IMR-90 (cell line): ENCODE results near the gene IFNGR1. TPM values are rescaled to one million over a fixed set of nuclear protein-coding genes. Genes with fewer than 3 reads are reported as not detected.

ENCODE experiments used
- ATAC-seq: fragments of 200-7000 bp; cut with Tn5 transposase; 2 replicates; pipeline ENCODE4 v1.9.1; 2020; ENCODE audit warnings: low read depth, mild to moderate bottlenecking, moderate library complexity
- Bru-seq: library from RNA; stranded (reverse); fragments of 400-500 nt; gene quantifications from one replicate; lab custom pipeline; 2021; lab: Mats Ljungman, UMichigan
- BruChase-seq, 2 experiments: library from RNA; stranded (reverse); fragments of 400-500 nt; gene quantifications; one replicate each; lab custom pipeline; 2021; lab: Mats Ljungman, UMichigan
- BruUV-seq: library from RNA; stranded (reverse); fragments of 400-500 nt; replicated peaks from 2 replicates; lab custom pipeline; 2021; lab: Mats Ljungman, UMichigan
- CTCF ChIA-PET: fragments of 300-600 bp; formaldehyde crosslinking; extraction: SDS; loops from one replicate; lab custom pipeline; 2021; ENCODE audit warnings: antibody characterized with exemption; lab: Yijun Ruan, JAX
- POLR2A ChIA-PET: fragments of 300-600 bp; sonication (Branson Sonifier 250); formaldehyde crosslinking; loops from one replicate; lab custom pipeline; 2022; ENCODE audit warnings: antibody characterized with exemption; ENCODE audit not compliant: unreplicated experiment; lab: Charles Lee
- DNase-seq: peaks from one replicate; pipeline ENCODE4 v3.0.0; 2013
- H2AFZ ChIP-seq: replicated peaks from 2 replicates; pipeline ENCODE3; 2013; ENCODE audit warnings: low read length, mild to moderate bottlenecking; ENCODE audit not compliant: poor library complexity
- H2AK5ac ChIP-seq: 2 replicates; pipeline ENCODE4 v1.6.1; 2013; ENCODE audit warnings: low read depth, low read length, inconsistent platforms
- H2AK9ac ChIP-seq: replicated peaks from 2 replicates; pipeline ENCODE3; 2013; ENCODE audit warnings: mild to moderate bottlenecking, low read depth, low read length, moderate library complexity; ENCODE audit not compliant: poor library complexity
- H2BK120ac ChIP-seq: 2 replicates; pipeline ENCODE4 v1.6.1; 2013; ENCODE audit warnings: low read depth, low read length, inconsistent platforms
- H2BK15ac ChIP-seq: 3 replicates; pipeline ENCODE4 v1.6.1; 2013; ENCODE audit warnings: low read depth, low read length, inconsistent platforms
- H2BK20ac ChIP-seq: 2 replicates; pipeline ENCODE4 v1.6.1; 2013; ENCODE audit warnings: low read depth, mild to moderate bottlenecking, inconsistent platforms, low read length, moderate library complexity
- H2BK5ac ChIP-seq: 2 replicates; pipeline ENCODE4 v1.6.1; 2013; ENCODE audit warnings: mild to moderate bottlenecking, low read depth, low read length, inconsistent platforms; ENCODE audit not compliant: poor library complexity, severe bottlenecking
- H3K14ac ChIP-seq: replicated peaks from 2 replicates; pipeline ENCODE4 v1.6.1; 2013; ENCODE audit warnings: low read depth, low read length, inconsistent platforms
- H3K18ac ChIP-seq: 2 replicates; pipeline ENCODE4 v1.6.1; 2013; ENCODE audit warnings: low read depth, low read length, control low read depth
- H3K23ac ChIP-seq: 2 replicates; pipeline ENCODE4 v1.6.1; 2013; ENCODE audit warnings: low read depth, low read length, inconsistent platforms
- H3K27ac ChIP-seq: 2 replicates; pipeline ENCODE4 v1.5.1; 2013; ENCODE audit warnings: mild to moderate bottlenecking, control low read depth, low read length; ENCODE audit not compliant: insufficient read depth
- H3K27me3 ChIP-seq: 2 replicates; pipeline ENCODE4 v1.6.1; 2013; ENCODE audit warnings: low read length; ENCODE audit not compliant: control insufficient read depth, insufficient read depth
- H3K36me3 ChIP-seq: 2 replicates; pipeline ENCODE4 v1.6.1; 2013; ENCODE audit warnings: low read length, mixed read lengths; ENCODE audit not compliant: control insufficient read depth, insufficient read depth
- H3K4ac ChIP-seq: 2 replicates; pipeline ENCODE4 v1.6.1; 2013; ENCODE audit warnings: low read depth, low read length, inconsistent platforms
- H3K4me1 ChIP-seq: 2 replicates; pipeline ENCODE4 v1.6.1; 2013; ENCODE audit warnings: low read length, mixed read lengths; ENCODE audit not compliant: control insufficient read depth, insufficient read depth
- H3K4me2 ChIP-seq: 2 replicates; pipeline ENCODE4 v1.6.1; 2013; ENCODE audit warnings: low read depth, mild to moderate bottlenecking, control low read depth, low read length, moderate library complexity
- H3K4me3 ChIP-seq: 2 replicates; pipeline ENCODE4 v1.5.1; 2013; ENCODE audit warnings: low read depth, mild to moderate bottlenecking, control low read depth, low read length, moderate library complexity; ENCODE audit not compliant: insufficient read depth
- H3K56ac ChIP-seq: 2 replicates; pipeline ENCODE4 v1.6.1; 2013; ENCODE audit warnings: low read length, inconsistent platforms; ENCODE audit not compliant: insufficient read depth; ENCODE audit errors: extremely low read depth
- H3K79me1 ChIP-seq, 2 experiments: 2 replicates each; pipeline ENCODE4 v1.6.1; 2013; ENCODE audit warnings: low read length in 2 of 2, inconsistent platforms in 1 of 2, low read depth in 1 of 2
- H3K9ac ChIP-seq: 2 replicates; pipeline ENCODE4 v1.6.1; 2013; ENCODE audit warnings: low read depth, low read length, control low read depth
- H3K9me1 ChIP-seq: 2 replicates; pipeline ENCODE4 v1.6.1; 2013; ENCODE audit warnings: low read length, inconsistent platforms; ENCODE audit not compliant: insufficient read depth
- H3K9me3 ChIP-seq: 2 replicates; pipeline ENCODE4 v1.6.1; 2013; ENCODE audit warnings: low read length; ENCODE audit not compliant: control insufficient read depth, insufficient read depth
- H4K20me1 ChIP-seq: 2 replicates; pipeline ENCODE4 v1.6.1; 2013; ENCODE audit warnings: low read length, inconsistent platforms; ENCODE audit not compliant: insufficient read depth
- H4K5ac ChIP-seq: 2 replicates; pipeline ENCODE4 v1.6.1; 2013; ENCODE audit warnings: mild to moderate bottlenecking, low read depth, low read length, control low read depth
- H4K8ac ChIP-seq, 2 experiments: 2 replicates each; pipeline ENCODE4 v1.6.1; 2013; ENCODE audit warnings: low read depth in 2 of 2, low read length in 2 of 2, control low read depth in 1 of 2, inconsistent platforms in 1 of 2
- H4K91ac ChIP-seq: 2 replicates; pipeline ENCODE4 v1.6.1; 2013; ENCODE audit warnings: low read depth, low read length, inconsistent platforms; ENCODE audit not compliant: insufficient read depth
- BHLHE40 ChIP-seq: fragments of 150-350 bp; IDR thresholded peaks from 2 replicates; pipeline ENCODE4 v1.6.1; 2016; ENCODE audit warnings: mild to moderate bottlenecking, low read depth, low read length
- CEBPB ChIP-seq: IDR thresholded peaks from 2 replicates; pipeline ENCODE4 v1.6.1; 2012; ENCODE audit warnings: low read depth, low read length, improper control_type of control experiment
- MAFK ChIP-seq: IDR thresholded peaks from 2 replicates; pipeline ENCODE4 v1.6.1; 2012; ENCODE audit warnings: low read depth, low read length, improper control_type of control experiment
- MAZ ChIP-seq: IDR thresholded peaks from 2 replicates; pipeline ENCODE4 v1.6.1; 2012; ENCODE audit warnings: low read depth, mild to moderate bottlenecking, low read length, improper control_type of control experiment, moderate library complexity, borderline replicate concordance
- MXI1 ChIP-seq: IDR thresholded peaks from 2 replicates; pipeline ENCODE4 v1.6.1; 2012; ENCODE audit warnings: low read depth, mild to moderate bottlenecking, low read length, moderate library complexity, borderline replicate concordance
- NFE2L2 ChIP-seq: fragments of 150-350 bp; IDR thresholded peaks from 2 replicates; pipeline ENCODE4 v1.6.1; 2016; ENCODE audit warnings: low read depth, mild to moderate bottlenecking, low read length
- POLR2A ChIP-seq: IDR thresholded peaks from 2 replicates; pipeline ENCODE4 v1.6.1; 2012; ENCODE audit warnings: mild to moderate bottlenecking, low read depth, low read length
- RAD21 ChIP-seq: IDR thresholded peaks from 2 replicates; pipeline ENCODE4 v1.6.1; 2012; ENCODE audit warnings: low read length, improper control_type of control experiment
- WGBS, 2 experiments: methylation state at CpG; one replicate each; pipeline versions ENCODE4 v1.1.5 to v1.1.7; 2013; ENCODE audit warnings: missing lambda C conversion rate in 2 of 2; ENCODE audit not compliant: insufficient read length in 1 of 2; ENCODE audit errors: extremely low coverage in 2 of 2; 5-methylcytosine and 5-hydroxymethylcytosine counted together
- dilution Hi-C: fragments of 300-500 bp; cut with HindIII; formaldehyde crosslinking; loops from one replicate; pipeline ENCODE4 v1.14.3; 2018; ENCODE audit warnings: low sequenced_read_pairs; ENCODE audit not compliant: unreplicated experiment
- in situ Hi-C: fragments of 300-500 bp; cut with MboI; formaldehyde crosslinking; loops from 3 replicates; pipeline ENCODE4 v1.14.3; 2019; ENCODE audit warnings: low sequenced_read_pairs, inconsistent platforms, mixed read lengths
- intact Hi-C: fragments of 100-400 bp; cut with micrococcal nuclease; formaldehyde crosslinking; loops from 2 replicates; pipeline ENCODE4 v1.10.0; 2022
- long read RNA-seq: library from polyadenylated mRNA; unstranded; transcript quantifications from one replicate; pipeline ENCODE4 v2.0.0, GENCODE V29; 2021; ENCODE audit not compliant: unreplicated experiment
- polyA plus RNA-seq, 3 experiments: library from polyadenylated mRNA; depleted of rRNA; stranded (reverse); fragments of >200 nt; gene quantifications; 2 replicates each; pipeline ENCODE4 v1.2.3, GENCODE V29; 2012; ENCODE audit warnings: low replicate concordance in 1 of 3
- total RNA-seq: library from RNA; depleted of rRNA; stranded (reverse); fragments of >200 nt; gene quantifications from 2 replicates; pipeline ENCODE4 v1.2.3, GENCODE V29; 2012; rRNA removed
- TF ChIP-seq, protein P1 (sequence below): fragments of 150-350 bp; IDR thresholded peaks from 2 replicates; pipeline ENCODE4 v1.6.1; 2016; ENCODE audit warnings: low read depth, mild to moderate bottlenecking, low read length, moderate library complexity, borderline replicate concordance

The IFNGR1 gene
- total RNA-seq (25.6 and 34.2 TPM in 2 replicates), polyA plus RNA-seq (2012; rRNA removed) (13.7 and 19.1 TPM in 2 replicates), Bru-seq, nascent RNA (percentile 76 among the genes with signal in this experiment), BruChase-seq, experiment 1, labeled RNA remaining after a 6-hour chase (percentile 62 among the genes with signal in this experiment), BruChase-seq, experiment 2, labeled RNA remaining after a 2-hour chase (percentile 63 among the genes with signal in this experiment)
- polyA plus RNA-seq (2012; cell fraction: cytosol; rRNA removed), result 2.8 and 4.1 TPM in 2 replicates
- polyA plus RNA-seq (2012; cell fraction: nucleus; rRNA removed; ENCODE audit: low replicate concordance), result 4.1 and 19.2 TPM in 2 replicates
- long read RNA-seq, transcript IFNGR1-201 (7 exons, 2,139 nt), result major isoform, 41 of 48 reads
- long read RNA-seq, partial matches to known transcripts, result 4 of 48 reads
- long read RNA-seq, other reads (novel, unspliced or antisense), result 1 of 48 reads

DNA sequence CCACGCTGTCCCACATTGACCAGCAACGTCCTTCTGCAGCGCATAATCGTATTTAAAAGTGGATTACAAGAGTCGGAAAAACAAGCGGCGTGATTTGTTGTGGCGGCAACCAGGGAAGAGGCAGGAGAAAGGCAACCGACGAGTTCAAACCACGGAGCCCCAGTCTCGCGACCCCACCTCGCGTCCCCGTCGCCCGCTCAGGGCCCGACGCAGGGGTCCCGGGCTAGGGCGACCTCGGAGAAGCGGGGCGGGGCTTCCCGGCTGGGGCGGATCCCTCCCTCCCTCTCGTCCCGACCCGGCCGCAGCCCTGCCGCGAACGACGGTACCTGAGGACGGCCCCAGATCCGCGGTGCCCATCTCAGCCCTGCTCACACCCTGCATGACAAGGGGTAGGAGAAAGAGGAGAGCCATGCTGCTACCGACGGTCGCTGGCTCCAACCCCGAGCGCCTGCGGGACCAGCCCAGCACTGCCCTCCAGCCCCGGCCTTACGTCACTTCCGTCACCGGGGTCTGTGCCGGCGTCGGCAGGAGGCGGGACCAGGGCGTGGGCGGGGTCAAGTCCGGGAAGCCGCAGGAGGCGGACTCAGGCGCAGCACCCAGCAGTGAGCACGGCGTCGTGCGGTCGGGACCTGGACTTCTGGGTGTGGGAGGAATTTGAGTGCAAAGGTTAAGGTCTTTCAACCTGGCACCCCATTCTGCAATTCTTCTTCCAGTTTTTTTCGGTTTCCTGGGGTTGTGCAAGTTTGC, at the start of gene IFNGR1:
Gene IFNGR1 (minus strand): TSS at position 469 of the 747 bp plus-strand sequence. CDS start 58 bp downstream, at position 411.
- ChIA-PET CTCF (no interaction called here), POLR2A (no interaction called here)
- Histone ChIP-seq H3K4me2 (peak within 1 kb of the TSS; percentile 92), H3K18ac (peak within 1 kb of the TSS; percentile 98), H3K9ac (peak within 1 kb of the TSS; percentile 99), H4K91ac (peak within 1 kb of the TSS; percentile 97), H4K20me1 (peaks cover 21% of the 10 kb centered on the region), H3K36me3 (no peaks in the 10 kb centered on the region), H2BK120ac (peak within 1 kb of the TSS; percentile 96), H2BK15ac (peak within 1 kb of the TSS; percentile 82; the same call in 1 of the 3 replicates), H3K9me1 (peaks cover 10% of the 10 kb centered on the region), H3K14ac (peak within 1 kb of the TSS; percentile 98), H3K4ac (peak within 1 kb of the TSS; percentile 97), H3K4me3 (peak within 1 kb of the TSS; percentile 96), H3K79me1 (peaks cover 14 to 32% of the 10 kb centered on the region in 2 experiments; a peak in 3 of 4 replicates), H2AK5ac (peak within 1 kb of the TSS; percentile 45; the same call in 1 of the 2 replicates), H3K23ac (peak within 1 kb of the TSS; percentile 93), H2AFZ (peak within 1 kb of the TSS; percentile 100), H4K8ac (peak within 1 kb of the TSS; percentile 92 to 98), H3K9me3 (no peaks in the 10 kb centered on the region), H3K4me1 (peaks cover 2% of the 10 kb centered on the region), H4K5ac (peak within 1 kb of the TSS; percentile 91), H3K56ac (peak within 1 kb of the TSS; percentile 75; the same call in 1 of the 2 replicates), H2AK9ac (peak within 1 kb of the TSS; percentile 82), H2BK5ac (peak within 1 kb of the TSS; percentile 95), H3K27me3 (no peaks in the 10 kb centered on the region), H2BK20ac (peak within 1 kb of the TSS; percentile 54; the same call in 1 of the 2 replicates), H3K27ac (peak within 1 kb of the TSS; percentile 99)
- DNase-seq, result peak; percentile 86
- 1% methylated on average over 10 of the region's 64 CpGs; no CpG with 5 or more reads in 1 of the 2 experiments for WGBS, 2 experiments
- BruUV-seq, result TSS peak; percentile 48
- in situ Hi-C loops (no loop called here), dilution Hi-C loops (no loop called here), intact Hi-C loops (no loop called here)
- TF ChIP-seq BHLHE40, result peak; percentile 26; the same call in 1 of the 2 replicates
- peak; percentile 86 for TF ChIP-seq POLR2A
- no peak for TF ChIP-seq RAD21
- TF ChIP-seq MAFK, result no peak
- TF ChIP-seq, protein P1, sequence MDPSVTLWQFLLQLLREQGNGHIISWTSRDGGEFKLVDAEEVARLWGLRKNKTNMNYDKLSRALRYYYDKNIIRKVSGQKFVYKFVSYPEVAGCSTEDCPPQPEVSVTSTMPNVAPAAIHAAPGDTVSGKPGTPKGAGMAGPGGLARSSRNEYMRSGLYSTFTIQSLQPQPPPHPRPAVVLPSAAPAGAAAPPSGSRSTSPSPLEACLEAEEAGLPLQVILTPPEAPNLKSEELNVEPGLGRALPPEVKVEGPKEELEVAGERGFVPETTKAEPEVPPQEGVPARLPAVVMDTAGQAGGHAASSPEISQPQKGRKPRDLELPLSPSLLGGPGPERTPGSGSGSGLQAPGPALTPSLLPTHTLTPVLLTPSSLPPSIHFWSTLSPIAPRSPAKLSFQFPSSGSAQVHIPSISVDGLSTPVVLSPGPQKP, result no peak
- TF ChIP-seq MAZ, result peak; percentile 32; the same call in 1 of the 2 replicates
- TF ChIP-seq CEBPB, result no peak
- no peak; the same call in 1 of the 2 replicates for TF ChIP-seq MXI1
- TF ChIP-seq NFE2L2, result no peak
- ATAC-seq, result peak; percentile 97
